Fibroblast of lung (primary cell): ENCODE measurements around the gene LPP.

ENCODE experiments used
- CTCF ChIP-seq, 2 donors: IDR thresholded peaks in 1 of 2; conservative IDR thresholded peaks in 1 of 2; 1 replicate in 1 of 2; 2 replicates in 1 of 2; pipeline ENCODE4 v1.5.1; 2011 to 2012; ENCODE audit warnings: low read length in 2 of 2, control low read depth in 1 of 2, inconsistent platforms in 1 of 2, low read depth in 1 of 2, mild to moderate bottlenecking in 1 of 2
- EZH2 ChIP-seq: IDR thresholded peaks from 2 replicates; pipeline ENCODE4 v1.5.1; 2012; ENCODE audit warnings: low read length, control low read depth, mild to moderate bottlenecking; ENCODE audit errors: missing control alignments

- TF ChIP-seq CTCF (conservative IDR thresholded peaks at IDR 0.05 in 1 of 2, IDR thresholded peaks at IDR 0.05 in 1 of 2; ENCODE audit: low read depth in 1 of 2, low read length in 2 of 2), result no peak
- no peak for TF ChIP-seq EZH2
These were observed 351.2 kb downstream of the LPP start for GRCh38 chr3:188505151-188505550.
